GM19452 (cell line): ENCODE results near the gene SMCO2.
"Not testable (repeated sequence)": the region's sequence is repeated elsewhere in the genome, so short reads cannot be mapped to it uniquely, and the experiment has no call there.

ENCODE experiments used
- ATAC-seq: cut with Tn5 transposase; IDR thresholded peaks from one replicate; pipeline ENCODE4 v1.9.1; 2021; ENCODE audit not compliant: unreplicated experiment

Gene SMCO2

DNA sequence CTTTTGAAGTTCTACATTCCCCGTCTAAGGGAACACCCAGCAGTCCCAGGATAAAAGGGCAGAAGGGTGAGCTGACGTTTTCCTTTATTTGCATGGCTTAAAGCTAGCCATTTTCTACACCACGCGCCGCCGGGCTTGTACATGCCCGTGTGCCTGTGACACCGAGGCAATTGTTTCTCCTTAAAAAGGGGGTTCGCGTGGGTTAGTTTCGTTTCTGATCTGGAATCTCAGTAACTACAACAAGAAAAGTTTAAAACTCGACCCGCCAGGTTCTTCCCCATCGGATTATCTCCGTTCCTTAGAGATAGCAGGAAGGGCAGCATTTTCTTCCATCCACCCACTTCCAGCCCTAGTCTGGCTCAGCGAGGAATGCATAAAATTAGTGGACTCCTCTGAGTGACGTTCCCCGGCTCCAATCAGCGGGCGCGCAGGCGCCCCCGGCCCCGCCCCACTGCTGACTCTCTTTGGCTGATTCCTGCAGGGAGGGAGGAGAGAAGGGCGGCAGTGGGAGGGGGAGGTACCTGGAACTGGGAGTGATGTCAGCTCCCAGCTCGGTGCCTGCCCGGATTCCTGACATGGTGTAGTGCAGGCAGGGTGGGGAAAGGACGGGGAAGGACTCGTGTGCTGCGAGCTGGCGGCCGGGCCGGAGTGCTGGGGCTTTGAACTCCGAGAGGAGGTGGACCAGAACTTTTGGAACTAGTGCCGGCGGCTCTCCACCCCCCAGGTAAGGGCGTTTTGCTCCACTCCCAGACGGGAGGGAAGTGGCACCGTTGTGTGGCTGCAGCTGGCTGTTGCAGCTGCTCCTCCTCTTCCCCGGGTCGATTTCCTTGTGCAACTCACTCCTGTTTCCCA is 77.3 kb downstream of the SMCO2 start, which contains the start of gene PPFIBP1:
TSS of gene PPFIBP1 (plus strand) at position 565 of the 852 bp plus-strand sequence. CDS start 109,191 bp downstream, outside the sequence.
- ATAC-seq, result peak; percentile 98

DNA sequence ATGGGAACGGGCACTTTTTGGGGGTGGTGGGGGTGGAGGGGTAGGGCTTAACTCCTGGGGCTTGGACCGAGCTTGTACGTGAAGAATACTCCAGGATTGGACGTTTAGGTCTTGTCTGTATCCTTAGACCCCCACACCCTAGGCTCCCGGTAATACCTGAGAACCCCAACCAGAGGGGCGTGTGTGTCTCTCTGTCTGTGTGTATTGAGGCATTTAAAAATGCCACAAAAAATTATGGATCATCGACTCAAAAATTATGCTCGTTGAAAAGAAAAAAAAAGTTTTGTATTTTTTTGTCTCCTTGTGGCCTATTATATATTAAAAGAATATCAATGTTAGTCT is 77.9 kb downstream of the SMCO2 start:
- no peak for ATAC-seq

DNA sequence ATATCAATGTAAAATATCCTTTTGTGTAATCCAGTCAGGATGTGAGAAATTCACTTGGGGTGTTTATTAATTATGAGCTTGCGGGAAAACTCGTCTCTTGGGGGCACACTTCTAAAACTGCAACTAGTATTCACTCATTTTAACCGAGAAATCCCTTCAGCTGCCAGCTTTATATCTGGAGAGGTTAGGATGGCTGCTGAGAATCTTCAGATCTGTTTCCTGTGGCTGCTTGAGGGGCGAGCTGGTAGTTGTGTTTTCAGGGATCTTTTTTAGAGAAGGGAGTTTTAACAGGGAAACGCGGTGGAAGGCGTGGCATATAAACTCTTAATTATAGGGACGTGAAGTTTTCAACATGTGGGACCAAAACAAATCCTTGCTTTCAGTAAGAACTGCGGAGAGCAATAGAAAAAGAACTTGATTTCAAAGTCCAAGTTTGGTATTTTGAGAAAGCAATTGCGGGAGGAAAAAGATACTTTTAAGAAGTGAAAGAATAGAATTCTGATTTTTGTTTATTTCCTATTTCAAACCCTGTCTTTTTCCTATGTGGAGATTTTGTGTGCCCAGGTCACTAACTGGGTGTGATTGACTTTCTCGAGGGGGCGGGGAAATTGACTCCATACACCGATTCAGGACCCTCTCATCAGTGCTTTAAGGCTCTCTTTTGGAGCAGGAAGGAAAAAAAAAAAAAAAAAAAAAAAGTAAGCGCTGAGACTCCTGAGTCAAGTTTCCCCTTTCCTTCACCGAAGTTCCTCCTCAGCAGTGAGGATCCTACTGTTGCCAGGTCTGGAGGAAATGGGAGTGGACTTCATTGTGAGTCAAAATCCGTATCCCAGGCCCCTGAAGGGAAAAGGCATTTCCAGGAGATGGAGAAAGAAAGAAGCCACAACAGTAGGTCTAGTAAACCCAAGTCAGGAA is 78.6 kb downstream of the SMCO2 start:
- no peak for ATAC-seq

DNA sequence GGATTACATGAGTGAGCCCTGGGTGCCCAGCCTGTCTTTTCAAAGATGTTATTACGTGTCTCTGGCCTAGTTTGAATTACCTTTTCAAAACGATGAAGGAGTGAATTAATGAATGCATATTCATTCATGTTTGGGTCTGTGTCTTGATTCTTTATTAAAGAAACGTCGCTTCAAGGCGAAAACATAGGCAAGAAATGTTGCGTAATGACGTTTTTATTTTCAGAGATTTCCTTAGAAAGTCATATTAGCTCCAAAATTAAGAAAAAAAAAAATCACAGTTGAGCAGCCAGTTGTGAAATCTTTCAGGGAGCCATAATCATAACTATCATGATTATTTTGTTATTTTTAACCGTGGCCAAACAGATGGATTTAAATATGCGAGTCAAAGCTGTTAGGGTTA is 81.0 kb downstream of the SMCO2 start:
- no peak for ATAC-seq

DNA sequence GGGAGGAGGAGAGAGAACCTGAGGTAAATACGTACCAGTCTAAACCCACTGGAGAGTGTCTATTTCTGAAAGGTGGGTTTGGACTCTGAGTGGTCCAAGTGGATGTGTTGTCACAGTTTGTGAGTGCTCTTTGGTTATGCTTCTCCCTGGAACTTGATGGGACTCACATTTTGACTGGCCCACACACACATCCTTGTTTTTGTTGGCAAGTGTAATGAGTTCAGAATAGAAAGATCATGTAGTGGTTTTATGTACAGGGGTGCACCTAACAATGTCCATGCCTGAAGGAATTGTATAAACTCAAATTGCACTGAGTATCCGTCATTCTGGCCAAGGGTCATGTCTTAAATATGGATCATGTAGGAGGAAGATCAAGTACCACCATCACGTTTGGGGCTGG is 82.3 kb downstream of the SMCO2 start:
- ATAC-seq, result no peak

DNA sequence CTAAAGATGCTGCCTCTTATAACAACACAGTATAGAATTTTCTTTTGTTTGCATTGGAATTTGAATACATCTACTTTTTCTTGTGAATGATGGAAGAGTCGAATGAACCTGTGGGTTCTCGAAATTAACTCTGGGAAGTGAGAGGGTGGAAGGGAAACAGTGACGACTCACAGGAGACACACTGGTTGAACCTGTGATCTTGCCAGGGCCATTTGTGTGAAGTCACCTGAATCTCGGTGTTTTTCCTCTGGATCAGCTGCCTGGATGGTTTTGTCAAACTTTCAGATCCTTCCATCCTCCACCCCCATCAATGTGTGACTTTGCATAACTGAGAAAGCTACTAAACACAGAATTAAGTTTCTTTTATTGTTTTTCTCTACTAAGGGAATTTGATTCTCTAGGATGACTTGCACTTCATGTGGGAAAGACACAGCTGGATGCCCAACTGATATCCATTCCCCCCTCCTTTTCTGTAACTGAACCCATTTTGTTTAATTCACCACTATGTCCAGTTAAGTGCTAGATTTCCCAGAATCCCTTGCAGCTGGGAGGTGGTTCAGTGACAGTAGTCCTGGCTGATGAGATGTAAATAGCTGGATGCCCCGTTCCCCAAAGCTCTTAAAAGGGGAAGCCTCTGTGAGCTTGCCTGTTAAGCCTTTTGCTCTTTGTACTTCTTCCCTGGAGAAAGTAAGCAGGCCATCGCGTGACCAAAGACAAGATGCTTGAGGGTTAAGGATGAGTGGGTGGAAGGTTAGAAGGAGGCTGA is 83.8 kb downstream of the SMCO2 start:
- no peak for ATAC-seq

DNA sequence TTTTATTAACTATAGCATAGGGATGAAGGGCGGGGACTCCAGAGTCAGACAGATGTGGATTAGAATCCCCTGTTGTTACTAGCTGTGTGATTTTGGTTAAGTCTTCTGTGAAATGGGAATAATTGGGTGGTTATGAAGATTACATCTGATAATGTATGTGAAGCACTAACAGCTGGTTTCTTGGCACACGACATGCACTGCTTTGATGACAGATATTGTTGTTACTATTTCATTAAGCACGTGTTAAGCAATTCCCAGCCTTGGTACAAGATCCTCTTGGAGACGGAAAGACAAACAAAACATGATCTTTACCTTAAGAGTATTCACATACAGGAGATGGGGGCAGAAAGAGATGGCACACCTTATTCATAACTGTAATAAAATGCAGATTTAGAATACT is 85.4 kb downstream of the SMCO2 start:
- no peak for ATAC-seq

DNA sequence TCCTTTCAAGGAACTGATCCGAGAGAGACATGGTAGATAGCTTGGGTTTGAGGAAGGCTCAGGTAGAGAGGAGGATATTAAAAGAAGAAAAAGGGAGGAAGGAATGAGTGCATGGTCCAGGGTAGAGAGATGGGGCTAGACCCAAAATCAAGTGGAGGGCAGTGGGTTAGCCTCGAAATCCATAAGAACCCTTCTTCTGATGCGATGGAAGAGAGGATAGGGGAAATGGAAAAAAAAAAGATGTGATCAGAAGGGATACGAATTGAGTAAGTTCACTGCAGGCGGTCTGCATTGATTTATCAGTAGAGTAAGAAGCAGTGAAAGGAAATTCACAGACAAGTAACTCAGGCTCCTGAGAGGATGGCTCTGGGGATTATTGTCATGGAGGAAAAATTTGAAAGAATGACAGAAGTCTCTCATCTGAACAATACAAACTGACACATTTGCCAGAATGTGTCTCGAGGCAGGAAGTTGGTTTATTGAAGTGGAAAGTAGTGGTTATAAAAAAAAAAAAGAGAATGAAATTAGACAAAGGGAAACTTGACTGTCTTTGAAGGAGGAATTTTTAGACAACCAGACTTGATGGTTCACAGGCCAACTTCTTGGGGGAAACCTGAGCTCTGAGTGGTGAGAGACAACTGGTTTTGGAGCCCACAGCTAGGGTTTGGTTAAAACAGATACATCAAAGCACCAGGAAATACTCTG is 87.7 kb downstream of the SMCO2 start:
- peak; percentile 61 for ATAC-seq

DNA sequence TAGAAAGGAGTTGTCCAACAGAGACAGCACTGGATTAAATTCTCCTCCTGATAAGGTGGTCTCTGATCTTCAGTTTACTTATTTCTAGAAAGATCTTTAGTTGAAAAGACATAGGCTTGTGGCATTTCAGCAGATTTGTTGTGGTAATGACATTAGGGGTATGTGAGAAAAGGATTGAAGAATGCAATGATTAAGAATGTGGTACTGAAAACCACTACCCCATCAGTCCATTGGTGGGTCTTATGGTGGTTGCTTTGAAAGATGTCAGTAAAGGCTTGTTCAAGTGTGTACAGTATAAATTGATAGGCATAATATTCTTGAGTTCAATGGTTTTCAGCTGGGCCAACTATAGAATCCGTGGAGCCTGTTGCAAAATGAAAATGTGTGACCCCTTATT is 88.2 kb downstream of the SMCO2 start:
- ATAC-seq, result peak; percentile 29

DNA sequence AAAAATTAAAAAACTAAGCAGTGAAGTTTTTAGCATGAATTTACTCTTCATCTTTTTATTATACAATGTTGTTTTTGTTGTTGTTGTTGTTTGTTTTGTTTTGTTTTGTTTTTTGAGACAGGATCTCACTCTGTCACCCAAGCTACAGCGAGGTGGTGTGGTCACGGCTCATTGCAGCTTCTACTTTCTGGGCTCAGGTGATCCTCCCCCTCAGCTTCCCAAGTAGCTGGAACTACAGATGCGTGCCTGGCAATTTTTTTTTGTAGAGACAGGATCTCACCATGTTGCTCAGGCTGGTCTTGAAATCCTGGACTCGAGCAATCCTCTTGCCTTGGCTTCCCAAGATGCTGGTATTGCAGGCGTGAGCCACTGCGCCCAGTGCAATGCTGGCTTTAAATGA is 88.8 kb downstream of the SMCO2 start:
- no peak for ATAC-seq

DNA sequence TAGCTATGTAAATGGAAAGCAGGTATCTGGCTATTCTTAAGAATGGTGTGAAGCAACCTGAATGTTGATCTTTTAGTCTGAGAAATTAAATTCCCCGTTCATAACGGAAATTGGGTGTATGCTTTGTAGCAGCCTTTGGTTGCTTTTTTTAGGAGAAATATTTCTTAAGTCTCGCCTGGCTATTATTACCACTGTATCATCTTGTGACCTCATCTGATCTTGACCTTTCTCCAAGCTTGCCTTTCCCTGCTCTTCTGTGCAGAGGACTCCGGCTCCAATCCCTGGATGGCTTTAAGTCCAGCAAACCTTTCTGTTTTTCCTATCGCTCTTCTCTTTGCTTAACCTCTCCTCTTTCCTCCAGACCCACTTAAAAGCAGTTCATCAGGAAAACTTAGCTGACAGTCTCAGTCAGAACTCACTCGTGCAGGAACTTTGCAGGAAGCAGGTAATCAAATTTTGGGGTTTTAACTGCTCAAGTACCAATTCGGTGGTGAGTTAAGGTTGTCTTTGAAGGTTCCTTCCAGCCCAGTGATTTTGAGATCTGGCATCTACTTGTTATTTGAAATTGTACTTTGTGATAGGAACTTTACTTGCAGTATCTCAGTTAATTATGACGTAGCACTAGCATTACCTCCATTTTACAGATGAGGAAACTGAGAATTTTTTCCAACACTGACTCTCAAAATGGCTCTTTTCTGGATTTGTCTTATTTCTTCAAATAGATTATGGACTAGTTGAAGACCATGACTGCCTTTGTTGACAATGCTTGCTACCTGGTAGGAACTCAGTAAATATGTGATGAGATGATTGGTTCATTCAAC is 91.5 kb downstream of the SMCO2 start:
- ATAC-seq, result no peak

DNA sequence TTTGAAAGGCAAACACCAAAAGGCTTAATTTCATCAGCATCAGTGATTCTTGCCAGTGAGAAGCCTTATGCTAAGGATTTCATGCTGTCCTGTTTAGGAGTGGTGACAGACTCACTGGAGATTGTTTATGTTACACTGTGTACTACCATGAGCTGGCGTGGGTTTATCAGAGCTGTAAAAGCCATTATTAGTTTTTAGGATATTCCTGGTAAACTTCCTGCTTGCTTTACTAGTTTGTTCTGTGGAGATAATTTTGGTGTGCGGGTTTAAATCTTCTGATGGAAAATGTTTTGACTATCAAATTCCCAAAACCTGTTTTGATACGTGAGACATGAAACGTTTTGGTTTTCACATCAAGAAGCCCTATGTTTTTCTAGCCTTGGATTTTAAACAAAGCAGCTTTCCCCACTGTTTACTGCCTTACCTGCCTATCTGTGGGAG is 92.7 kb downstream of the SMCO2 start:
- no peak for ATAC-seq

DNA sequence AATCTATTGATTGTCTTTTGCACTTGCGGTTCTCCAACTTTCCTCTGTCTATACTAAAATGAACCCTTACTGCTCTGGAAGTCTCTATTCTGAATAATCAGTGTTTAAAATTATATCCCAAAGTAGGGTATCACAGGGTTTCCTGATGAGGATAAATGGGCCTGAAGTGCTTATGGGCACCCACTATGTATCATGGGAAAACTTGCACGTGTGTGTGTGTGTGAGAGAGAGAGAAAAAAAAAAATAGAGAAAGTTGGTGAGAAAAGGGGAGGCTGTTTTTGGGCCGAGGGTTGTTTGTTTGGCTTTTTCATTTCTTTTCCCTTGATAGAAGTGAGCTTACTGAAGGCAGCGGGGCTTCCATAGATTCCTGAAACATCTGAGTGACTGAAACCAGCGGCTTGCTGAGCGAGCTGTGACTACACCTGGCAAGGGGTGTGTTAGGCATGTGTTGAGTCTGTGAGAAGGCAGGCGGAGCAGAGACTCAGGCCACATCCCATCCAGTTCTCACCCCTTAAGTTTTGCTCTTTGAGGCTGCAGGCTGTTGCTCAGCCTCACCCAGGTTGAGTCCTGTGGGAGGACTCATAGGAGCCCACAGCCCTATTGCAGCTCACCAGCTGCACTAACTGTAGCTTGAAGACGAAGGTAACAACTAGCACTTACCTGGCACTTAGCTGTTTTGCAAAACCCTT is 94.6 kb downstream of the SMCO2 start:
- ATAC-seq, result no peak

DNA sequence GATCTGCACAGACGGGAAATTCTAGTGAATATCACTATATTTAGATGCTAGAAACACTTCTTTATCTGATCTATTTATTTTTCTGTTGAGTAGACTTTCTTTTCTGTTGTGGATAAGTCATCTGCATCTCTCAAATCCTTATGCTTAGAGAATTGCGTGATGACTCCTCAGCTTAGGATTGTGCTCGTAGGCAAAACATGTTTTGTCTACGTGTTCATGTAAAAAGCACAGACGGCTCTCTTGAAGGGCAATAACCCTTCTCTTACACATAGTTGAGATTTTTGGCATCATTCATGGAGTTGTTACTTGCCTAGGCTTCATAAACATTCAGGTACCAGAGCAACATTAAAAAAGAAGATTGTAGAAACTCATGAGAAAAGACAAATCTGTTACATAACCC is 96.1 kb downstream of the SMCO2 start:
- ATAC-seq, result no peak

DNA sequence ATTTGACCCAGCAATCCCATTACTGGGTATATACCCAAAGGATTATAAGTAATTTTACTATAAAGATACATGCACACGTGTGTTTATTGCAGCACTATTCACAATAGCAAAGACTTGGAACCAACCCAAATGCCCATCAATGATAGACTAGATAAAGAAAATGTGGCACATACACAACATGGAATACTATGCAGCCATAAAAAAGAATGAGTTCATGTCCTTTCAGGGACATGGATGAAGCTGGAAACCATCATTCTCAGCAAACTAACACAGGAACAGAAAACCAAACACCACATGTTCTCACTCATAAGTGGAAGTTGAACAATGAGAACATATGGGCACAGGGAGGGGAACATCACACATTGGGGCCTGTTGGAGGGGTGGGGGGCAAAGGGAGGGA is 98.3 kb downstream of the SMCO2 start:
- not testable (repeated sequence) for ATAC-seq

DNA sequence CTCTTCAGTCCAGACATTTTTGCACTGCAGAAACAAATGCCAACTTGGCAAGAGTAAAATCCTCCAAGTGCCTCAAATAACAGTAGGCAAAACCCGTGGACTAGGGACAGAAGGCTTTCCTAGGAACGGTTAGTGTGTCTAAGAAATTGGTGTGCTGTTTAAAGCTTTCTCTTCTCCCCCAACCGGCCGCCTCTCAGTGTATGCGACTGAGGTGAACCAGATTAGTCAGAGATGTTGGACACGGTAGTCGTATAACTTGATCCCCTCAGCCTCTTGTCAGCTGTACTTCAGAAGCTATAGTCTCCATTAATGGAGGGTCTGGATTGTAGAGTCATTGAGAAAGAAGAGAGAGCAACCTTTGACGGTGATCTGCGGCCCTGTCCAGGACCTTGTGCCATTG is 99.1 kb downstream of the SMCO2 start:
- ATAC-seq, result no peak

DNA sequence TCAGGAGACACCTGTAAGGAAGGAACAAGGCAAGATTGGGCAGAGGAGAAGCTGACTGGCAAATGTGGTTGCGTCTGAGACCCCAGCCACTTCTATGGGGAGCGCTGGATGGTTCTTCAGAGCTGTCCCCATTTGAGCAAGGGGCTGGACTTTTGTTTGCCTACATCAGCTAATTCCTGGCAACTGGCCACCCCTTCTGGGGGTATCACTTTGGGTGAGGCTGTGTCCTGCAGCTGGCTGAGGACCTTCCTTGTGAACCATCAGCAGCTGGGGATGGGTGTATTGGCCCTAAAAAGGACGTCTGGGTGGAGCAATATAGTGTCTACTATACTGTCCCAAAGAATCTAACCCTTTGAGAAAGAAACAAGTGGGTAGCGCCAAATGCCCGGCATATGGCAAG is 101.1 kb downstream of the SMCO2 start:
- ATAC-seq, result no peak

DNA sequence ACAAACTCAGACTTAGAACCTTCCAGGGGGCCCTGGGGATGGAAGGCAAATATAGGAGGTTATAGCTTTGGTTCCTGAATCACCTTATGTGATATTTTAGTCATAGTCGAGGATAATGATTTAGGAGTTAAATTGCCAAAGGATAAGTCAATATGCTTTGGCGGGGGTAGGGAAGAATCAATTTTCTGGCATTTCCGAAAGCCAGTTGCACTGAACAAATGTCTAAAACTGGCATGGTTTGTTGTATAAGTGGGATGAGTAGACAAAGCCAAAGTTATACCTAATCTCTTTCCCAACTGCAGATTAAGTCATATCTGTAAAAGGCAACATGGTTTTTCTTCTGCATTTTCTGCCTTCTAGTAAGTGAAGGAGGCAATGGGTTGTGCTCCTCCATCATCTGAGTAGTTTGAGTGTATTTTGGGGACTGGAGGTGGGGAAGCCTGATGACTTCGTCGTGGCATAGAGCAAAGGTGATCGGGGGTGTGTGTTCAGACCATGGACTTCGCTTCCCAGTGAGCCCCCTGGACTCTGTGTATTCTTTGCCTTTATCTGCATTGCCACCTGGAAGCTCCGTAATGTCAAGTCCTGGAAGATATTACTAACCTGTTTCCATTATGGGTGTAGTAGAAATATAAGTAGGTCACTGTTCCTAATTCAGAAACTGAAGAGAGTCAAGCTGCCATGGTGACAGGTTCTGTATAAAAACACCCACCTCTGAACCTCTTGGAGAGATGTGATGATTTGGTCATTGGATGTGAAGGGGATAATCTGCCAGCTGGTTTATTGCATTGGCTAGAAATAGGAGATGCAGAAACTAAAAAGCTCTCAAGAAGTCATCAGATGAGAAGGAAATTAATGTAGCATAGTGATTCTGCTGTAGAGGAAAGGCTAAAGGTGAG is 102.0 kb downstream of the SMCO2 start:
- ATAC-seq, result no peak
